Measurements from ENCODE around the gene POFUT2. TPM values are rescaled to one million over a fixed set of nuclear protein-coding genes. Genes with fewer than 3 reads are reported as not detected.

The POFUT2 gene
- total and polyA plus RNA-seq, 2 donors from 2014 or later = 18.3 to 30.2 TPM

DNA sequence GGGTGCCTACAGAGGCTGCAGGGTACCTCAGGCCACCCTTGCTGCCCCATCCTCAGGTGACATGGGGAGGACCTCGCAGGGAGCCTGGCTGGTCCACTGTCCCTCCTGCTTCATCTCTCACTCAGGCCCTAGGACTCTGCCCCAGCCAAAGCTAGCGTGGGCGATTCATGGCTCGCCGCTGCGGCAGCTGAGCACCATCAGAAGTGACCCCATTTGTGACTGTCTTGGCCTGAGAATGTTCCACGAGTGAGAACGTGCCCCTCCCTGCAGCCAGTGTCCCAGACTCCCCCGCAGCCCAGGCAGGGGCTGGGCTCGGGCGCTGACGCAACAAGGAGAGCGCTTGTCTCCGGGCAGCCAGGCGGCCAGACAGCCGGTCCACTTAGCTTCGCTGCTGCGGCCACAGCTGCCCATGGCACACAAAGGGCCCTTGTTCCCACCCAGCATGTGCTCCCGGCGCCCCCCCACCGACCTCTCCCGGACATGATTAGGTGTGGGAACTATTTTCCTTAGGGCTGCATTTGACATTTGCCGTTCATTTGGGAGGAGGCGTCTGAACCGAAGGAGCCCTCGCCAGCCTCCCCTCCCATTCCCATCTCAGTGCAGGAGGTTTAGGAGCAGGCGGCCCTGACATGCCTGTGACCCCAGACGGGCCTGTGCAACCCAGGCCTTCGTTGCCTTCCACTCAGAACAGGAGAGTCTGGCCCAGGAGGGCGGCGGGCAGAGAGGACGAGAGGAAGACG is 19.3 kb upstream of the POFUT2 start:
- H3K27ac ChIP-seq (ENCODE audit: low read depth in 2 of 2, low read length in 2 of 2) = peak overlapping the region; percentile 38 to 62

DNA sequence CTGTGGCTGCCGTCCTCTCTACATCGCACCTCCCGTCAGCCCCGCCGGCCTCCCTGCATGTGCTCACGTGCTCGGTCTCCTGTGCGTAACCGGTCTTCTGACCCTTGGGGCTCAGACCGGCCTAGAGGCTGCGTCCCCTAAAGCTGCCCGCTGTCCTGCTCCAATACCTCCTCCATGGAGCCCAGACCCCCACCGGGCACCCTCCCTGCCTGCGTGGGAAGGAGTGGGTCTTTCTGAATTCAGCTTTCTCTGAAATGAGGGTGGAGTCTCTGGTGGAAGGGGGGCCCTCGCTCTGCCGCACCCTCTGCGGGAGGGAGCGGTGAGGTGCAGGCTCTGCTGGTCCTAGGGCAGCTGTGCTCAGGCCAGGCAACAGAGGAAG is 18.7 kb upstream of the POFUT2 start:
- FAIRE-seq (no peak), DNase-seq (peak in 3 of 5 donors; percentile 13 to 68 (median 67))
- Histone ChIP-seq H3K36me3 (ENCODE audit: control insufficient read depth in 2 of 3, insufficient read depth in 3 of 3, low read length in 3 of 3) (no peaks in the 10 kb centered on the region), H3K27me3 (ENCODE audit: control insufficient read depth, insufficient read depth, low read length) (no peaks in the 10 kb centered on the region), H3K9me3 (ENCODE audit: control insufficient read depth in 2 of 3, insufficient read depth in 1 of 3, low read length in 3 of 3) (no peaks in the 10 kb centered on the region), H3K4me3 (ENCODE audit: low read length in 3 of 3) (no peak overlapping the region), H3K9ac (ENCODE audit: low read length in 3 of 3) (no peak overlapping the region), H3K4me1 (ENCODE audit: control insufficient read depth in 2 of 3, insufficient read depth in 2 of 3, low read depth in 1 of 3, low read length in 3 of 3) (peaks cover 2 to 25% (median 13%) of the 10 kb centered on the region in 3 donors), H3K27ac (ENCODE audit: low read depth in 2 of 2, low read length in 2 of 2) (peak overlapping the region; percentile 38 to 62)
- intact Hi-C loops (cut with DNase I) = no loop called here
- TF ChIP-seq, protein P1, sequence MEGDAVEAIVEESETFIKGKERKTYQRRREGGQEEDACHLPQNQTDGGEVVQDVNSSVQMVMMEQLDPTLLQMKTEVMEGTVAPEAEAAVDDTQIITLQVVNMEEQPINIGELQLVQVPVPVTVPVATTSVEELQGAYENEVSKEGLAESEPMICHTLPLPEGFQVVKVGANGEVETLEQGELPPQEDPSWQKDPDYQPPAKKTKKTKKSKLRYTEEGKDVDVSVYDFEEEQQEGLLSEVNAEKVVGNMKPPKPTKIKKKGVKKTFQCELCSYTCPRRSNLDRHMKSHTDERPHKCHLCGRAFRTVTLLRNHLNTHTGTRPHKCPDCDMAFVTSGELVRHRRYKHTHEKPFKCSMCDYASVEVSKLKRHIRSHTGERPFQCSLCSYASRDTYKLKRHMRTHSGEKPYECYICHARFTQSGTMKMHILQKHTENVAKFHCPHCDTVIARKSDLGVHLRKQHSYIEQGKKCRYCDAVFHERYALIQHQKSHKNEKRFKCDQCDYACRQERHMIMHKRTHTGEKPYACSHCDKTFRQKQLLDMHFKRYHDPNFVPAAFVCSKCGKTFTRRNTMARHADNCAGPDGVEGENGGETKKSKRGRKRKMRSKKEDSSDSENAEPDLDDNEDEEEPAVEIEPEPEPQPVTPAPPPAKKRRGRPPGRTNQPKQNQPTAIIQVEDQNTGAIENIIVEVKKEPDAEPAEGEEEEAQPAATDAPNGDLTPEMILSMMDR (IDR thresholded peaks at IDR 0.05; ENCODE audit: borderline replicate concordance, extremely low read depth, insufficient read depth) = no peak

More for the DNA sequence above, 19.3 kb upstream of the POFUT2 start:
- TF ChIP-seq, protein P1 (IDR thresholded peaks at IDR 0.05; ENCODE audit: borderline replicate concordance, extremely low read depth, insufficient read depth) = no peak
- no peaks in the 10 kb centered on the region for H3K9me3 ChIP-seq (ENCODE audit: control insufficient read depth in 2 of 3, insufficient read depth in 1 of 3, low read length in 3 of 3)
- no peak overlapping the region for H3K4me3 ChIP-seq (ENCODE audit: low read length in 3 of 3)
- no peaks in the 10 kb centered on the region for H3K27me3 ChIP-seq (ENCODE audit: control insufficient read depth, insufficient read depth, low read length)
- DNase-seq = peak; percentile 87 to 96 (median 91)
- peaks cover 2 to 20% (median 13%) of the 10 kb centered on the region in 3 donors for H3K4me1 ChIP-seq (ENCODE audit: control insufficient read depth in 2 of 3, insufficient read depth in 2 of 3, low read depth in 1 of 3, low read length in 3 of 3)
- no peaks in the 10 kb centered on the region for H3K36me3 ChIP-seq (ENCODE audit: control insufficient read depth in 2 of 3, insufficient read depth in 3 of 3, low read length in 3 of 3)
- intact Hi-C loops (cut with DNase I) = no loop called here
- no peak for FAIRE-seq
- no peak overlapping the region for H3K9ac ChIP-seq (ENCODE audit: low read length in 3 of 3)

DNA sequence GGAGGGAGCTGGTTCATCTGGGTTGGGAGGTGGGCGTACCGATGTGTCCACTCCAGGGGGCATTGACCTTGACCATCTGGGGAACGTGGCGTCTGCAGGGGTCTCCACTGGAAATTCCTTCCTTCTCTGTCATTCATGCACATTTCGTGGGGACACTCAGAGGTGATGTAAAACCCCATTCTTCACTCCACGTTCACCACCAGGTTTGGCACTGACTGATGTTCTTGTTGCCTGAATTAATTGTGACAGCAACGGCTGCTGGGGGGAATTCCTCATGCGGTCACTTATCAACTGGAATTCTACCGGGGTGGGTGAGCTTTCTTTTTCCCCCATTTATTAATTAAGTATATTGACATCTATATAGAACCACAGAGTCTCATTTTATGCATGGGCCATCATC is 18.1 kb upstream of the POFUT2 start:
- H3K4me1 ChIP-seq (ENCODE audit: control insufficient read depth in 2 of 3, insufficient read depth in 2 of 3, low read depth in 1 of 3, low read length in 3 of 3) = peaks cover 2 to 25% (median 13%) of the 10 kb centered on the region in 3 donors
- H3K9ac ChIP-seq (ENCODE audit: low read length in 3 of 3) = no peak overlapping the region

More for the DNA sequence above, 18.1 kb upstream of the POFUT2 start:
- TF ChIP-seq, protein P1 (IDR thresholded peaks at IDR 0.05; ENCODE audit: borderline replicate concordance, extremely low read depth, insufficient read depth) = no peak
- H3K36me3 ChIP-seq (ENCODE audit: control insufficient read depth in 2 of 3, insufficient read depth in 3 of 3, low read length in 3 of 3) = no peaks in the 10 kb centered on the region
- H3K4me3 ChIP-seq (ENCODE audit: low read length in 3 of 3) = no peak overlapping the region
- FAIRE-seq = no peak
- DNase-seq = peak in 2 of 5 donors; percentile 28 to 43
- H3K9me3 ChIP-seq (ENCODE audit: control insufficient read depth in 2 of 3, insufficient read depth in 1 of 3, low read length in 3 of 3) = no peaks in the 10 kb centered on the region
- intact Hi-C loops (cut with DNase I) = no loop called here
- H3K27me3 ChIP-seq (ENCODE audit: control insufficient read depth, insufficient read depth, low read length) = no peaks in the 10 kb centered on the region
- H3K27ac ChIP-seq (ENCODE audit: low read depth in 2 of 2, low read length in 2 of 2) = no peak overlapping the region
